NCI-H460 (cell line): ENCODE results near the gene DPM2. TPM values are rescaled to one million over a fixed set of nuclear protein-coding genes. Genes with fewer than 3 reads are reported as not detected.

Experiments used
- DNase-seq: peaks from one replicate; pipeline ENCODE4 v3.0.0-alpha.2; 2016; ENCODE audit warnings: low read depth; ENCODE audit errors: extremely low read depth
- polyA plus RNA-seq: library from polyadenylated mRNA; depleted of rRNA; stranded (reverse); fragments of >200 nt; gene quantifications from 2 replicates; pipeline ENCODE4 v1.2.3, GENCODE V29; 2014; cell fraction: nucleus; rRNA removed
- total RNA-seq: library from RNA; depleted of rRNA; stranded (reverse); fragments of >200 nt; shearing (Covaris generic); gene quantifications from 2 replicates; pipeline ENCODE4 v1.2.3, GENCODE V29; 2014; rRNA removed

The DPM2 gene, protein sequence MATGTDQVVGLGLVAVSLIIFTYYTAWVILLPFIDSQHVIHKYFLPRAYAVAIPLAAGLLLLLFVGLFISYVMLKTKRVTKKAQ
- 31.1 and 39.5 TPM in 2 replicates for total RNA-seq
- 35.0 and 39.1 TPM in 2 replicates for polyA plus RNA-seq

DNA sequence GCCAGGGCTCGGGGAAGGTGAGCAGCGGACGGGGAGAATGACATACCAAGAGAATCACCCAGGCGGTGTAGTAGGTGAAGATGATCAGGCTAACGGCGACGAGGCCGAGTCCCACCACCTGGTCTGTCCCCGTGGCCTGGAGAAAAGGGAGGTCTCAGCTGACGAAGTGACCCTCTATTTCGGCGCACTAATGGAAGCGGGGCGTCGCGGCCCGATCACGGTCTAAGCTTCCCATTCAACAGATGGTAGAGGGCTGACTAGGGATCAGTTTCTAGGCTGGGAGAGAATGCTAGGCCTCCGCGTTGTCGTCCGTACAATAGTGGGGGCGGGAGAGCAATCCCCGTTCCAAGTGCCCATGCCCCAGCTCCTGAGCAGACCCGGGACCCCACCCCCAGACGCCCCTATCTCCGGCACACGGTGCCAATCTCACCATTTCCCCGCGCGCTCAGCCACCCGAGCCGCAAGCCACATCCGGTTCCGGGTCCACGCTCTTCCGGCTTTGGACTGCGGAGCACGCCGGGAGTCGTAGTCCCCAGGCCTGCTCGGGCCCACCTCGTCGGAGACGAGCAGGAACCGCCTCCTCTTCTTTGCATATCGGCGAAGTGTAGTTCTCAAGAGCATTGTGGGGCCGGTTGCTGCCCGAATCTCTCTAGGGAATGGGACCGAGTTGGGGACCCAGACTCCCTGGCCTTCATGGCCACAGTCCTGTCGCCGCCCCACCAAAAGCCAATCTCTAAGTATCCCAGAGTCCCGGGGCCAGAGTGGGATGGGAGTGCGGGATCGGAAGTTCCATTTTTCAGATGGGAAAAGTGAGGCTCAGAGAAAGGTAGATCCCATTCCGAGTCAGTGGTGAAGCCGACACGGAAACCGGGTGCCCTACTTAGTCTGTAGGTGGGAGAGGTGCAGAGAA lies at the start of gene DPM2:
Gene DPM2 (minus strand): TSS at position 467 of the 910 bp plus-strand sequence. CDS start 34 bp downstream, at position 433.
- DNase-seq: peak; percentile 72

DNA sequence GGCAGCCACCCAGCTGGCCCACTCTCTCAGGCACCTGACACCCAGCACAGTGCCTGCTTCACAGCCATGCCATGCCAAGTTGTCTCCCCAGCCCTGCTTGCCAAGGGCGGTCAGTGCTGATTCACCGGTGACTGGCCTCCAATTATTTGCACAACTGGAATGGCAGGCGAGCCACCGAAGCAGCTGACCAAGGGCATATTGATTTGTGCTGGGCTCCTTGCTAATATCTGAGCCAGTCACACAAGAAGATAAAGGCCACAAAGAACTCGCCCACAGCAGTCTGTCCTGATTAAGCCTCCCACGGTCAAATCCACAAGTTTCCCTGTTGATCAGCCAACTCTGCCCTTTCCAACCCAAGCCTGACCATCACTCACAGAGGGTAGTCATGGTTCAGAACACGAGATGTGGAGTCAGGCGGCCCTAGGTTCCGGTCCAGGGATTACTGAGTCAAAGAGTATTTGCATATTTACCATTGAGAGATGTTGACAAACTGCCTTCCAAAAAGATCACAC lies 49.5 kb upstream of the DPM2 start:
- peak; percentile 46 for DNase-seq

DNA sequence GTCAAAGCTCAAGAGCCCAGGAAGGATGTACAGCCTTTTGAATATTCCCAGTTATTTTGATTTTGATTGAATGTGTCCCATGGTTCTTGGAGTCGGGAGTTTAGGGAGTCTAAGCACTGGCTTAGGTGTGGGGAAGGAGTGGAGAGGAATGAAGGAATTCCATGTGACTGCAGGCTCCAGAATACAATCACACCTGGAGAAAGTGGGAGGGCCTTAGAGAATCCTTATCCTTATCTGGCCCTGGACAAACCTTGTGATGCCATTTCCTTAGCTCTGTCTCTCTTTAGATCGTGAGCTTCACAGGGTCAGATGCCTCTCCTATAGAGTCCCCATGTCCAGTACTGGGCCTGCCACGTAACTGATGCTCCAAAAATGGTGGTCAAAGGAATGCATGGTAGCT lies 47.4 kb upstream of the DPM2 start:
- no peak for DNase-seq

DNA sequence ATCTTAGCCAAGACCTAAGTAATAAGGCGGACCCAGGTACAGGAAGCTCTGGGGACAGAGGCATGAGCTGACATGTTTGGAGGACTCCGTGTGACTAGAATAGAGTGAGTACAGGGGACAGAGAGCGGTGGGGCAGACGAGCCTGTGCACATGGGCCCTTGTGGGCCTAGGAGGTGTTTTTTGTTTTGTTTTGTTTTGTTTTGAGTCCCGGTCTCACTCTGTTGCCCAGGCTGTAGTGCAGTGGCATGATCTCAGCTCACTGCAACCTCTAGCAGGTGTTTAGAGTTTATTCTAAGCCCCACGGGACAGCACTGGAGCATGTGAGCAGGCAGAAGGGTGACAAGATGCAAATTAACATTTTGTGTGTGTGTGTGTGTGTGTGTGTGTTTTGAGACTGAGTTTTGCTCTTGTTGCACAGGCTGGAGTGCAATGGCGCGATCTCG lies 46.2 kb upstream of the DPM2 start:
- DNase-seq: no peak

DNA sequence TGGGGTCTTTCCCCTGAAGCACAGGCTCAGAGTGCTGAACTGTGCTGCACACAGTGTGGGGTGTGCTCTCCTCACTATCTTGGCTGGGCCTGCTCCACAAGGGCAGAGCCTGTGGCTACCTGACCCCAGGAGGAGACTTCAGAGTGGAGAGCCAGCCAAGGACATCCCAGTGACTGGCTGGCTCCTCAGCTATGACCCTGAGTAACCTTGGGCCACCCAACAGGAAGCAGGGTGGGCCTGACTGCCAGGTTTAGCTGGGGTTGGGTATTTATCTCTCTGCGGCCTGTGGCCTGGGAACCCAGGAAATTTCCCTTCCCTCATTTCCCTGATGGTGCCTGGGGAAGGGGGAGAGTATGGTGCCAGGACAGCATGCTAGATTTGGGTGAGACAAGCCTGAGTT lies 45.3 kb upstream of the DPM2 start:
- no peak for DNase-seq

DNA sequence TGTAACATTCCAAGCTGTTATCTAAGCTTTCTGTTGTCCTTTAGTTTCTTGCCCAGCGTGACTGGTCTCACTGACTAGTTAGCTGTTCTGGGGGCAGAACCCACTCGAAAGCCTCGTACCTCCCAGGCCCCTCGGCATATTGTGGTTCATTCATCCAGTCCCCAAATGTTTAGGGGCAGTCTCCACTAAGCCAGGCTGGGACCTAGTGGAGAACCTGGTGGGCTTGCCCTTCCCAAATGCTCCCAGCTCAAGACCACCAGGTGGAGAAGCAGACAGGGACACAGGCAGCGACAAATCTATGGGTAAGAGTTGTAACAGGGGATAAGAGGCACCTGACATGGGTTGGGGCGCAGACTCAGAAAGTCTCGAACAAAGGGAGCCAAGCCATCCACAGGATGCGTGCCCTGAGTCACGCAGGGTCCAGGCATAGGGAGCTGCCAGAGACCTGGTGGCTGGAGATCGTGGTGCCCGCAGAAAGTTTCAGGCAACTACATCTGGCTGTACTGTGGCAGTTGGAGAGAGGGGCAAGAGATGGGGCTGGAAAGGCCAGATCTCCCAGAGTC lies 44.0 kb upstream of the DPM2 start:
- DNase-seq: no peak

DNA sequence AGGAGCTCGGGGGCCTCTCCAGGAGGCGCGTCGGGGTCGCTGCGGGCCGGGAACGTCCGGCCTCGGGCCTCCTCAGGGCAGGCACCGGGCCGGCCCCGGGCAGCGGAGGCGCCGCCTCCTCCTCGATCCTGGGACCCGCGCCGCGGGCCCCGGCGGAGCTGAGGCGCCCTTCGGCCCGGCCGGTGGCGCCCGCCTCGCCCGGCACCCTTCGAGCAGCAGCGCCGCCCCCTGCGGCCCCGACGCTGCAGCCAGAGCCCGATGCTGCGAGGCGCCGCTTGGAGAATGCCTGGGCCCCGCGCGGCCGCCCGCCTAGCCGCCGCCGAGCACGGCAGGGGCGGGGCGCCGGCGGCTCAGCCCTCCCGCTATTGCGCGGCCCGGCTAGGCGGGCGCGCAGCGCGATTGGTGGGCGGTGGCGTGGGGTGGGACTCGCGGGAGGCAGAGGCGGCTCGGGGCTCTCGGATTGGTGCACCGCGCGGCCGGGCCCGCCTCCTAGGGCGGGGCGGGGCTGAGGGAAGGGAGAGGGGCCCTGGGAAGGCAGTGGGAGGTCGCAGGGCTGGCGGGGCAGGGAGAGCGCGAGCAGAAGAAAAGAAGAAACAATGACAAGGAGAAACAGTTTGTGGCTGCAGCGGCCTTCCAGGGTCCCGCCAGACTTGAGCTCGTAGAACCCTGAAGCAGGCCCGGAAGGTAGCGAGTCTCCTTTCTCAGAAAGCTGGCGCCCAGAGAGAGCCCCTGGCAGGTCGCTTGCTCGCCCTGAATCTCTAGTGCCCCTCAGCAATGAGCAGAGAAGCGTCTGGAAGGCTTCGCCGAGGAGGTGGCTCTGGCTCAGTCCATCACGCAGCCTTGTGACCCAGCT lies 43.3 kb upstream of the DPM2 start, which contains the start of gene EEIG1:
Gene EEIG1 (minus strand): TSS at position 284 of the 853 bp plus-strand sequence. CDS start 852 bp downstream, outside the sequence.
- DNase-seq: peak; percentile 89

DNA sequence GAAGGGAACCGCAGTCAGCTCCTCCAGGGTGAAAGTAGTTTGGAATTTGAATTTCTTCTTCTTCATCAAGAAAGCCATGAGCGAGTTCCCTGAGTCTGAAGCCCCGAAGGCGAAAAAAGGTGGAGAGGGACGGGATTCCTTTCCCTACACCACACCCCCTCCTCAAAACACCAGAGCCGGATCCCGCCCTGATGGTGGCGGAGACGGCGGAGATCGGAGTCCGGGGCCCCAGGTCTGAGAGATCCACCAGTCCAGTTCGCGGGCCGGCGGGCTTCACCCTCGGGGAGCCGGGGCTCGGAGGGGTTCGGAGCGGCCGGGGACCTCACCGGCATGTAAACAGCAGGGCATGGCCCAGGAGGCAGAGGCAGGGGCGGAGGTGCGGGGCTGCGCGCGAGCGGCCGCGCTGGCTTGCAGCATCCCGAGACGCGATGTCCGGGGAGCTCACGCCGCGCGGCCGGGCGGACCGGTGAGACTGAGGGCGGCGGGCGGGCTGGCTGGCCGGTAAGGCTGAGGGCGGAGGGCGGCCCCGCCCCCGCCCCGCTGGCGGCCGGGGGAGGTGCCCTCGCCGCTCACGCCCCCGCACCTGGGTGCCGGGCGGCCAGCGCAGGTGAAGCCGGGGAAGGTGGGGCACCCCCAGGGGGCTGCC lies 42.5 kb upstream of the DPM2 start:
- DNase-seq: no peak

DNA sequence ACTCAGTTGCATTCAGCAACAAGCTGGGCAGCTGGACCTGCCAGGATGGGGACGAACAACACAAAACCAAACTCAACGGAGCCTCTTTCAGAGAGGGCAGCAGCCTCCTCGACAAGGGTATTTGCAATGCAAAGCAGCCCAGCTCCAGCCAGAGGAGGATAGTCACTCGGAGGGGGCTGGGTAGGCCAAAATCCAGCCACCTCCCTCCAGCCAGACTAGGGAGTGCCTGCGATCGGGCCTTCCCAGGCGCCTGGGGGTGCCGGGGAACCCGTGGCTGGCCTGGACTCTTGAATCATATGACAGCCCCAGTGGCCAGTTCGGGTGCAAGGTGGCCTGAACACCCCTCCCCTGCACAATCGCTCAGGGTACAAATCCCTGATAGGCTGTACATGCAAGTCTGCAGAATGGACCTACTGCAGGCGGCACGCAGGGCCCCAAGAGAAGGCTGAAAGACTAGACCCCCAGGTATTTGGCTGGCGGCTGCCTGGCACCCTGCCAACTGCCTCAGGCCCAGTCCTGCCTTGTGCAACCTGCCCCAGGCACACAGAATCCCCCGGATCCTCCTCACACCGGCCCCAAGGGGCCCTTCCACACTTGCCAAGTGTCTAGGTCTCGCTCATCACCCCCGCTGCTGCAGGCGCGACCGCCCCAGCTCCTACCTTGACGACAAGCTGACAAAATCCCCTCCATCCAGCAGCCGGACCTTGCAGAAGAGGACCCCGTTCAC lies 41.8 kb upstream of the DPM2 start:
- no peak for DNase-seq

DNA sequence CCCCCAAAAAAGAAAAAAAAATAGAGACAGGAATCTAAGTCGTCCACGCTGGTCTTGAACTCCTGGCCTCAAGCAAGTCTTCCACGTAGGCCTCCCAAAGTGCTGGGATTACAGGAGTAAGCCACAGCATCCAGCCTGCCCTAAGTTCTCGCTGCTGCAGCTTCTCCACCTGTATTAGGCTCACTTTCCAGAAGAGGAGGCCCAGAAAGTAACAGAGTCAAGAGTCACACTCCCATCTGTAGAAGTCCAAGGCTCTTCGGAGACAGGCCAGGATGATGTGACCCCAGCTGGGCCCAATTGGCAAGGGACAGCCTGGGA lies 41.3 kb upstream of the DPM2 start:
- no peak for DNase-seq

DNA sequence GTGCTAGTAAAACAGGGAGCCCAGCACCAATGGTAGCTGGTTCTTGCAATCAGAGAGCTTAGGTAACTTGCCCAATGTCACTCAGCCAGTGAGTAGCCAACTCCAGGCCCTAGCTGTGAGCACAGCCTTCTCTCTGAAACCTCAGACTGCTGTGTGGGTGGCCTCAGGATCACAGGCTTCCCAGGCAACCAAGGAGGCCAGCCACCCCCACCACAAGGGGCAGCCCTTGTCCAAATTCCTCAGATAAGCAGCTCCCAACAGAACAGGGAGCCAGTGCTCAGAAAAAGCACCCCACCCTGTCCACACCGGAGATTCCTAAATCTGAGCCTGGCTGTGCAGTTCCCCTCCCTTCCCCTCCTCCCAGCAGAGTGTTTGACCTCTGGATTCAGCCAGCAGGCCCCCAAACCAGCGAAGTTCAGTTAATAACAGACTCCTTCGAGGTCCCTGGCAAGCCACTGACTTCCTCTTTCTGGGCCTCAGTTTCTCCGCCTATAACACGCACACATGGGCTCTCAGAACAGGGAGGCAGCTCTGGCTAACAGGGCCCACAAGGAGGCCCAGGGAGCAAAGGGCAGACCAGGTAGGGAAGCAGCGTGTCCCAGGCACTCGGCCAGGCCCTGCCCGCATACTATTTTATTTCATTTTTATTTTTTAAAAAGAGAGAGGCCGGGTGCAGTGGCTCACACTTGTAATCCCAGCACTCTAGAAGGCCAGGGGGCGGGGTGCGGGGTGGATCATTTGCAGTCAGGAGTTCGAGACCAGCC lies 40.4 kb upstream of the DPM2 start:
- DNase-seq: no peak

DNA sequence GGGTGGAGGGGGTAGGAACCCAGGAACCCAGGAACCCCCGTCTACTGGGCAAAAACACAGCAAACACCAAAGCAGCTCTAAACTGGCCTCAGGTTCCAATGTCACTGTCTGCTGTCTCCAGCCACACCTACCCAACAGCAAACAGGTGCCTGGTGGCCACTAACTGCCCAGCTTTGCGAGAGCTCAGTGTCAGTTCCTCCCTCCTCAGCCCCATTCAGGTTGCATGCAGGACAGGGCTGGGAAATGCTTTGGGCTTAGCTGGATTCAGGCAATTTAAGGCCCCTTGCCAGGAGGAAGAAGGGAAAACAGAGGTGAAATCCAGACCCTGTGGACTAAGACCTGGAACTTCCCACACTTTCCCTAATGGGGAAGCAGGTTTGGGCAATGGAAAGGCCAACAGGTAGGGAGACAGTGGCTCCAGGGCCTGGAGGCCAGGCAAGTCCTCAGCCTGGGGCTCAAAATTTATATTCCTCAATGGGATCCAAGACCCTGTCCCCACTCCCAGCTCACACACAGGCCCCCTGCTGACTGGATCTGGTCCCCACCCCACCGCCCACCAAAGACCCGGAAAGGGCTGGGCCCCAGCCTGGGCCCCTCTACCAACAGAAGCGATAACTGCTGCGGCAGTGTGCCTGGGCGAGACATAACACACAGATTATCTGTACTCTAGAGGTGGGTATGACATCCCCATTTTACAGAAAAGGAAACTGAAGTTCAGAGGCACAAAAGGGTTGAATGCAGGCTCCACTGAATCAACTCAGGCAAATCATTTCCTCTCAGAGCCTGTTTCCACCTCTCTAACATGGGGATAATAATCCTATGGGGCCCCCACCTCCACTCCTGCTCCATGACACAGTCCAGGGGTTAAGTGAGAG lies 39.6 kb upstream of the DPM2 start:
- no peak for DNase-seq

DNA sequence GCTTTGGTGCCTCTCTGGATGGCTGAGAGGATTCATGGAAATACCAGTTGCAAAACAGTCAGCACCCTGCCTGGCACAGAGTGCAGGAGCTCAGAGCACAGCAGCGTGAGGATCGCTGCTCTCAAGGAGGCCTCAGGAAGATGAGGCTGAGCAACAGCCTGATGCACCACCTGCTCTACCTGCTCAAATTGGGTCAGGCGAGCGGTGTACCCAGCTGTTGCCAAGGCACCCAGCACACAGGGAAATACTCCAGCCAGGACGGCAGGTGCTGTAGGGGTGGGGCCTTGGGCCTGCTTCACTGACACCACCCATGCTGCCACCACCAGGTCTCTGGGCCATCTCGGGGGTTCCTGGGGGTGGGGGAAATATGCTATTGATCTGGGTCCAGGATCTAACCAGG lies 38.8 kb upstream of the DPM2 start:
- DNase-seq: no peak

DNA sequence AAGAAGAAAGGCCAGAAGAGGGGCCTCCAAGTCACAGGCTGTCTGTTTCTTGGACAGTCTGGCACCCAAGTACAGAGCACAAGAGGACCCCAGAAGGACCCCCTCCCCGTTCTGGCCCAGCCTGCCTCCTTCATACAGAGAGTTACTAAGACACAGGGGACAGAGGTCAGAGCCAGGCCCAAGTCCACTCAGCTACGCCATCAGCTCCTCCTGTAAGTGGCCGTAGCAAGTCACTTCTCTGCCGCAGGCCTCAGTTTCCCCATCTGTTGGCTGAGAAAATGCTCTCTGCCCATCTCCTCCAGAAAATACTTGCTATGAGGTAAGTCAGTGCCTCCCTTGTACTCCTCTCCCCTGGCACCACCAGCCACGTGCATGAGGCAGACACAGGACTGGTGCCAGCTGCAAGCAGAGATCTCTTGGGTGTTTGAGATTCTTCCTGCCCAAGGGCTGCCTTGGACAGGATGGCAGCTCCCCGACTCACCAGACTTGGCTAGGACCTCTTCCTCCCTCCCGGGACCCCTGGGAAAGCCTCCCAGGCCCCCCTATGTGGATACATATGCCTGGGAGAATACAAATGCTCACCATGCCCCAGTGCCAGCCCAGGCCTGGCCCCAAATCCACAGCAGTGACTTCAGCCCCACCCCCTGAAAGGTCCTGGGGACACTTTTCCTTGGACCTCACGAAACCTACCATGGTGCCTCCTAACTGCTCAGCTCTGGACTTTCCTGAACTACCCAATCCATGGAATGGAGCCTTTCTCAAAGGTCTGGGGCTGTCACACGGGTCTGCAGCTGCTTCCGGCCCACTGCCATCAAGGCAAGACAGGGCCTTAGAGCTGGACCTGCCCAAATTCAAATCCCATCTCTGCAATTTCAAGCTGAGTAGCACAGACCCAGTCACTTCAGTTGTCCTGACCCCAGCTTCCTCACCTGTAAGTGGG lies 38.0 kb upstream of the DPM2 start:
- DNase-seq: no peak

DNA sequence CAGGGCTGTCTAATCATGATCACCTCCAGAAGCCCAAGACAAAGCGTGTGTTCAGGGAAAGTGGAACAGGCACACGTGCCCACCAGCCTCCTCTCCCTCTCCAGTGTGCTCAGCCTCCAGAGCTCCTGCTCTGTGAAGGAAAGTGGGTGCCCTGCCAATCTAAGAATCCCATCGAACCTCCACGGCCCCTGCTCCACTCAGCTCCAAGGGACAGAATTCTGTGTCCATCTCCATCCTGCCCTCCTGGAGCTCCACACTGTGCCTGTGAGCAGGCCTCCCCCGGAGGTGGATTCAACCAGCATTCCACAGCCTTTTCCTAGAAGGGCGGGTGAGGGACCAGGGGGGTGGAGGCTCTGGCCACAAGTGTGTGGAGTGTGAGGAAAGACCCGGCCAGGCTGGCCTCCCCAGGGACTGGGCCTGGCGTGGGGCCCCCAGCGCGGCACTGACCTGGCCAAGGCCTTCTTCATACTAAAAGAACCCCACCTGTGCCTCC lies 37.2 kb upstream of the DPM2 start:
- DNase-seq: no peak

DNA sequence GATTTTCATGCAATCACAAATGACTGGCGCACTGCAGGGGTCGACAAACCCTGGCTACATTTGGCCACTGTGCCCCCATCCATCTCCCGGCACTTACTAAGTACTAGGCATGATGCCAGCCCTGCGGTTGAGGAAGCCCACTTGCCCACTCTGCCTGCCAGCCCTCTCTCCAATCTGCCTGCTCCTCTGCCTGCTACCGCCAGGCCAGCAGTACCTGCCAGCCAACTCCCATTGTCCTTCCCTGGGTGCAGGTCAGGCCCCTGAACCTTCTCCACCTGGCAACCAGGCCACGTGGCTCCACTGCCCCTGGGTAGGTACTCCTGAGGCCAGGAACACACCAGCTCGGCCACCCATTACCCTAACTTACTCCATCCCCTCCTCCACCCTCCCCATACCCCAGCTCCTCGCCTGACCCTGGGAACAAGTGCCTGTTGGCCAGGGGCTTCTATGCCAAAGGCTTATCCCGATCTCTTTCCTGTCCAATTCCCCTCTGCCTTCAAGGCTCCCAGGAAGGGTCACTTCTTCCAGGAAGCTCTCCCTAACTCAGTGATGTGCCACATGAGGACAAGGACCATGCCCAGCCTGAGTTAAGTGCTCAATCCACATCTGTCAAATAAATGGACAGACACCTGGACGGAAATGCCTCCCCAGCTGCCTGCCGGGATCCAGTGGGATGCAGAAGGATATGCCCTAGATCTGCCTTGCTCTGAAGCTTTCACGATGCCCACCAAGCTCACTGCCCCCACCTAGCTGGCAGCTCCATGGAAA lies 36.5 kb upstream of the DPM2 start:
- DNase-seq: no peak
